Left colon (tissue), 2 donors: ENCODE results near the gene JAG2. TPM values are rescaled to one million over a fixed set of nuclear protein-coding genes. Genes with fewer than 3 reads are reported as not detected.

Experiments used
- ATAC-seq: fragments of 200-7000 bp; cut with Tn5 transposase; one replicate; pipeline ENCODE4 v1.9.1; 2020; ENCODE audit warnings: mild to moderate bottlenecking, moderate library complexity
- DNase-seq, 2 donors: peaks; one replicate each; pipeline ENCODE4 v3.0.0-alpha.2; 2020
- intact Hi-C, 2 donors: fragments of 100-400 bp; cut with DNase I in 1 of 2; cut with micrococcal nuclease in 1 of 2; formaldehyde crosslinking; loops; one replicate each; pipeline versions ENCODE4 v1.11.2 to v1.14.0; 2022; cut with DNase I, micrococcal nuclease
- total RNA-seq, 2 donors: library from RNA; stranded (reverse); fragmentation: NEBNext Ultra II Directional; extraction: Animal tissue kit (Norgen Biotek cat#: 25700); gene quantifications; one replicate each; pipeline ENCODE4 v1.2.1, GENCODE V29; 2021
- donor health status: DM: no; HTN: no; CAD: no.
- donor health status: DM: yes; HTN: yes; CAD: no.

JAG2 gene
- total RNA-seq, 2 donors from 2014 or later, result 7.6 to 11.9 TPM

GRCh38 chr14:105205673-105206208 lies 37.2 kb upstream of the JAG2 start:
- DNase-seq (no peak), ATAC-seq (peak; percentile 3)
- intact Hi-C loops, result loop anchor here in 1 of 2 donors (10.0 kb wide), 1 partner anchor 79 kb away; no protein-coding TSS in a partner anchor

DNA sequence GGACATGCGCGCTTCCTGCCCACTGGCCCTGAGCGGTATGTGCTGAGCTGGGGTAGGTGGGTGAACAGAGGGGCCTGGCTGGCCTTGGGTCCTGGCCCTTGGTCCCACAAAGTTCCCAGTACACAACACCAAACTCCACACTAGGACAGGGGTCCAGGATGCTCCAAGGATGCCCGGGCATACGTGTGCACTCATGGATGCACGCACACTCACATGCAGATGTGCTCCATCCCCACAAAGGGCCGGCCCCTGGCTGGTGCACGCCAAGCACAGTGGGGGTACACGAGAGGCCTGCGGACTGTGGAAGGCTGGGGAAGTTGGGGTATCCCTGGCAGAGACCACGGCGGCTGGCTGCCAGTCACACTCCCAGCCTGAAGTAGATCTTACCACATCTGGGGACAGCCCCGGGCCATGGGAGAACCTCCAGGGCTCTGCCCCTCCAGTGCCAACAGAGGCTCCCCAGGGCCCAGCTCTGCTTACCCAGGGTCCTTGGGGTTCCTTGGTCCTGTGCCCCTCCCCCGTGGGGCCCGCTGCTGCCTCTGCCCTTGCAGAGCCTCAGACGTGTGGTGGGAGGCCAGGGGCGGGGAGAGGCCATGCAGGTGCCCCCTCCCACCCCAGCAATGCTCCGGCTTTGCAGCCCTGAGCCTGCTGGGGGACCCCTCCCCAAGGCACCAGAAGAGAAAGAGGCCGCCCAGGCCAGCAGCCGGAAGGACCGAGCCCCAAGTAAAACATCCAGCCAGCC lies 36.5 kb upstream of the JAG2 start:
- intact Hi-C loops, result loop anchor here in 1 of 2 donors (5.0 to 10.0 kb wide), 2 partner anchors 80 to 142 kb away; no protein-coding TSS in a partner anchor
- ATAC-seq, result peak; percentile 2
- DNase-seq, result no peak

DNA sequence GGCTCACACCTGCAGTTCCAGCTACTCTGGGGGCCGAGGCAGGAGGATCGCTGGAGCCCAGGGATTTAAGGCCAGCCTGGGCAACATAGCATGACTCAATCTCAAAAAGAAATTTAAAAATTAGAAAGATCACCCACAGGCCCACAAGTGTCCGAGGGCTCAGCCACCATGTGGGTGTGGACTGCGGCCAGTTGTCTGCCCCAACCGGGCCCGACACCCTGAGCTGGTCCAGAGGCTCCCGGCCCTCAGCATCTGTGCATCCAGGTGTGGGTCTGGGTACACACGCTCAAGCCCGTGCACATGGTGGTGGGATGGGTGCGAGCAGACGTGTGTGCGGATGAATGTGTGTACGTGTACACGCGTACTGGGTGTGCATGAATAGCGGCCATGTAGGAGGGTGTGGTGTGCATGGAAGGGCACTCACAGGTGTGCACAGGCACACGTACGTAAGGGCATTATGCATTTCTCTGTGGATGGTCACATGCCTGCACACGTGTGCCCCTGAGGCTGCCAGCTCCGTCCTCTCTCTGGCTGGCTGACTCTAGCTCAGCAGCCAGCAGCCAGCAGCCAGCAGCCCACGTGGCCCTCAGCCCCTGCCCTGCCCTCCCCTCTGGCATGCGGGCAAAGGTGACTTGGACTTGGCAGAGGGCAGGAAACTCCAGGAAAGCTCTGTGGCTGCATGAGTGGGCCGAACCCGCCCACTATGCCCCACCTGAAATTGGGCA lies 35.8 kb upstream of the JAG2 start:
- ATAC-seq, result peak; percentile 77
- DNase-seq, result peak; percentile 62 to 77
- intact Hi-C loops, result loop anchor here in 1 of 2 donors (5.0 to 10.0 kb wide), 2 partner anchors 80 to 143 kb away; no protein-coding TSS in a partner anchor

- intact Hi-C loops, result loop anchor here in 1 of 2 donors (5.0 to 10.0 kb wide), 2 partner anchors 81 to 144 kb away; no protein-coding TSS in a partner anchor
- DNase-seq, result no peak
- ATAC-seq, result no peak
Observed at GRCh38 chr14:105203701-105204100, 35.1 kb upstream of the JAG2 start.

- DNase-seq (peak; percentile 61 to 79), ATAC-seq (peak; percentile 61)
- intact Hi-C loops, result loop anchor here in 1 of 2 donors (5.0 to 10.0 kb wide), 2 partner anchors 82 to 144 kb away; no protein-coding TSS in a partner anchor
Observed at GRCh38 chr14:105203057-105203531, 34.5 kb upstream of the JAG2 start.

GRCh38 chr14:105201925-105202513 lies 33.4 kb upstream of the JAG2 start:
- DNase-seq (no peak), ATAC-seq (no peak)

DNA sequence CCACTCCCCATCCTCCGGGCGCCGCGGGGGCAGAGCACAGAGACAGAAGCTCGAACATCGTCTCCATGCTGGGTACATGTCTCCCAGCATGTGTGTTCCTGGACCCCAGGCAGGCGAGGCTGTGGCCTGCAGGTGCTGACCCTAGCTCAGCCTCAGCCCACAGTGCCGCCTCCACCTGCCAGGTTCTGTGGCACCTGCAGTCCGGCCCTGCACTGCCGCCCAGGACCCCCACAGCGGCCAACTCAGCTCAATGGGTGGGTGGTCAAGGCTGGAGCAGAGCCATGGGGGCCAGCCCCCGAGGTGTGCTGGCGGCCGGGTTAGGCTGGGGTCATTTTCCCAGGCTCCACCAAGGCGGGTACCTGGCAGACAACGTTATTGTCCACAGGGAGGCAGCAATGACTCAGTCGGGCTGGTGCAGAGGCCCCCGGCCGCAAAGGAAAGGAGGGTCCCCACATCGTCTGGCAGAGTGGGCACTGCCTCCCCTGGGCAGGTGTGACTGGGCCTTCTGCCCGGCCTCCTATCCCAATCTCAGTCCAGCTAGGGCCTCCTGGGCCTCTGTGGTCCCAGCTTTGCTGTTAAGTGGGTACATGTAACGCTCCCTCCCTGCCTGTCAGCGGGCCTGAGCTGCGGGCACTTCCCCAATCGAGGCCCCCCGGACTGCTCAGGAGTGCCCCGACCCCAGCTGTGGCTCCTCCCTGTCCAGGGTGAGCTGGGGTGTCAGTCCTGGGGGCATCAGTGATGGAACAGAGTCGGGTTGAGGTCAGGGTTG lies 32.8 kb upstream of the JAG2 start:
- intact Hi-C loops, result loop anchor here in 1 of 2 donors (5.0 to 10.0 kb wide), 2 partner anchors 83 to 146 kb away; no protein-coding TSS in a partner anchor
- no peak for ATAC-seq
- no peak for DNase-seq

More at GRCh38 chr14:105201925-105202513, 33.4 kb upstream of the JAG2 start:
- intact Hi-C loops, result loop anchor here in 1 of 2 donors (5.0 to 10.0 kb wide), 2 partner anchors 83 to 145 kb away; no protein-coding TSS in a partner anchor

DNA sequence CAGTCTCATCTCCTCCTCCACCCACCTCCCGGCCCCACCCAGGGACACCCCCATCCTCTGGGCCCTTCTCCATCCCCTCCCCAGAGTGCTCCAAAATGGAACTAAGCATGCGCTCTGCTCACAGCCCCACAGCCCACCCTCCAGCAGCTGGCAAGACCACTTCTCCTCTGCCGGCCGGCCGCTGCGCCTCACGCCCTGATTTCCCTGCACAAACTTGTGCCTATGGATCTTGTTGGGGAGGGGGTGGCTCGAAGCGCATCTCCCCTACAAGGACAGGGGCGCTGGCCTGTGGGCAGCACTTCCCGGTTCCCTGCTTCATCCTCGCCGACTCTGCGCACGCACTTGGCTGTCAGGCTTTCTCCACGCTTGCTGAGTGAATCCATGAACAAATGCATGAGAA lies 32.1 kb upstream of the JAG2 start:
- ATAC-seq (no peak), DNase-seq (no peak)
- intact Hi-C loops, result loop anchor here in 1 of 2 donors (5.0 to 10.0 kb wide), 2 partner anchors 84 to 147 kb away; no protein-coding TSS in a partner anchor

DNA sequence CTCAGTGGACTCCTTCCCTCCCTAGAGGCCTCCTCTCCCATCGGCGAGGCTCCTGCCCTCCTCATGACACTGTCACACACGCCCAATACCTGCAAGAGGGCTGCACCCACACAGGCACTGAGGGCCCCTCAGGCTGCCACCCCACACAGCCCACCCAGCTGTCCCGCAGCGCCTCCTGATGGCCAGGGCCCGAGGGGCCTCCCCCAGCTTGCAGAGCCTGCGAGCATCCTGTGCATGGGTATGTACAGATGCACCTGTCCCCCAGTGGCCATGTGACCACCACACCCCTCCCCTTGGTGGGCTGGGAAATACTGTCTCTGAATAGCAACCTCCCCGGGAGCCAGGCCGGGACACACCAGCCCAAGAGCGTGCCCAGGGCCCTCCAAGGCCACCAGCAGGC lies 31.5 kb upstream of the JAG2 start:
- no peak for DNase-seq
- ATAC-seq, result no peak
- intact Hi-C loops, result loop anchor here in 1 of 2 donors (5.0 to 10.0 kb wide), 2 partner anchors 85 to 147 kb away; no protein-coding TSS in a partner anchor

- intact Hi-C loops, result no loop called here
- DNase-seq (no peak), ATAC-seq (no peak)
Observed at GRCh38 chr14:105199093-105199492, 30.5 kb upstream of the JAG2 start.

GRCh38 chr14:105198588-105198987 lies 30.0 kb upstream of the JAG2 start:
- intact Hi-C loops, result no loop called here
- ATAC-seq, result no peak

GRCh38 chr14:105197211-105197641 lies 28.6 kb upstream of the JAG2 start:
- DNase-seq (no peak), ATAC-seq (no peak)
- intact Hi-C loops, result no loop called here

More at GRCh38 chr14:105198588-105198987, 30.0 kb upstream of the JAG2 start:
- DNase-seq, result no peak

DNA sequence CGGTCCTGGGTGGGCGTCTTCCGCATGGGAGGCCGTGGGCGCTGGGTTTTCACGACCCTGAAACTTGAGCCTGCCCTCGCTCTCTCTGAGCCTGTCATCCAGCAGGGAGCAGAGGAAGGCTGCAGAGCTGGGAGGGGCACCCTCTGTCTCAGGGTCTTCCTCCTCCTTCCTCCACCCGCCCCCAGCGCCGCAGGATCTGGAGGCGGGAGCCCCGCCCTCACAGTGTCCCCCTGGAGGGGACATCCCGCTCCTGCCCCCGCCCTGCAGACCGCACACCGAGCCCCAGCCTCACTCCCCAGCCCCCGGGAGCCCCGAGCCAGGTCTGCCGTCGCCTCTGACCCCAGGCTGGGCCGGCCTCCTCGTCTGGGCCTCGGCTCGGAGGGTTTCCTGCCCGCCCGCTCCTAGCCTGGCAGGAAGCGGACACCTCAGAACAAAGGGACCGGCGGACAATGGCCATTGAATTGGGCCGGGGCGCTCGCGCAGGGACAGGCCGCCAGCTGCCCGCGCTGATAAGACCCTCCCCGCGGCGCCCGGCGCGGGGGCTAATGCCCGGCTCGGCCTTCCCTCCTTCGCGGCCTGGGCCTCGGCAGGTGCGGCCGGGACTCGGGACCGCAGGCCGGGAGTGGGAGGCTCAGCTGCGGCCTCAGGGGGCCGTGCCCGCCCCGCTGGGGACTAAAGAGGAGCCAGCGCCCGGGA lies 27.8 kb upstream of the JAG2 start:
- DNase-seq (no peak), ATAC-seq (peak; percentile 15)

GRCh38 chr14:105195522-105196264 lies 27.1 kb upstream of the JAG2 start:
- ATAC-seq (no peak), DNase-seq (no peak)
- intact Hi-C loops, result no loop called here

More for the DNA sequence above, 27.8 kb upstream of the JAG2 start:
- intact Hi-C loops, result no loop called here

- intact Hi-C loops, result no loop called here
- DNase-seq (no peak), ATAC-seq (no peak)
Observed at GRCh38 chr14:105195051-105195450, 26.5 kb upstream of the JAG2 start.

DNA sequence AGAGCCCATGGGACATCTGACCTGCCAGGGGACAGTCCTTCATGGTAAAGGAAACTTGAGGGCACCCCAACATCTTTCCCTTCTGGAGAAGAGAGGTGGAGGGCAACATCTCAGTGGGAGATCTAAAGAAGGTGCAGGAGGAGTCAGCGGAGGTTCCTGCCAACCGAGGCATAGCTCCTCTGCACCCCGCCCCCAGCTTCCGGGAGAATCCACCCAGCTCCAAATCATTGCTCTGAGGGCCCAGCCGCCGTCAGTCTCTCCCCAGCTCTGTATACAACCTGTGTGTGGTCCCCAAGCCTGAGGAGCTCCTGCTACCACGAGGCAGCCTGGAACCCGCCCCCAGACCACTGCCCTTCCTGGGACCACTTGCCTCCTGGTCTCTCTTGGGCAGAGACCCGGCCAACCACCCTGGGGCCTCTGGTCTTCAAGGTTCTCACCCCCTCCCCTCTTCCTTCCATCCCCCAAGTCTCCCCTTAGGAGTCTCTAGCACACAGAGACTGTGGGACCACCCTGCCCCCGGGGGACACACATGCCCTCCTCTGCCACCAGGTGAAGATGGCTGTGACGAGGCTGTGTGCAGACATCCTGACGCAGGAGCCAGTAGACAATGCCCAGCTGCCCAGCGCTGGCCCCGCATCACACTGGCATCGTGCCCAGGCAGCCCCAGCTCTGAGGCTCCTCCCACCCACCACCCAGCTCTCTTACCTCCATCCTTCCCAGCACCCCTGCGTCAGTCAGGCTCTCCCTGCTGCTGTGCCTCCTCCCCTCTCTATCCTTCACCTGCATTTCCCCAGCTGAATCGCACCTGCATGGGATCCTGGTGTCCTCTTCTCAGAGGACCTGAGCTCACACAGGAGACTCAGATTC lies 25.6 kb upstream of the JAG2 start:
- ATAC-seq (peak; percentile 27), DNase-seq (no peak)
- intact Hi-C loops, result no loop called here
